Peyer's patch (tissue), 4 donors: Measurements from ENCODE around the gene HEATR3. TPM values are rescaled to one million over a fixed set of nuclear protein-coding genes. Genes with fewer than 3 reads are reported as not detected.

Experiments used
- DNase-seq, 3 donors: peaks; one replicate each; pipeline ENCODE4 v3.0.0-alpha.2; 2017 to 2019
- H3K27ac ChIP-seq, 4 donors: fragments of 200-600 bp; sonication (generic); one replicate each; pipeline ENCODE4 v1.5.1; 2016 to 2019
- H3K27me3 ChIP-seq, 2 donors: fragments of 200-600 bp; sonication (generic); one replicate each; pipeline ENCODE4 v1.5.1; 2019
- H3K36me3 ChIP-seq, 3 donors: fragments of 200-600 bp; sonication (generic); one replicate each; pipeline ENCODE4 v1.5.1; 2016 to 2019
- H3K4me1 ChIP-seq, 4 donors: fragments of 200-600 bp; sonication (generic); one replicate each; pipeline ENCODE4 v1.5.1; 2016 to 2019
- H3K4me3 ChIP-seq, 4 donors: fragments of 200-600 bp; sonication (generic); 1 replicate in 3 of 4; 2 replicates in 1 of 4; pipeline ENCODE4 v1.5.1; 2016 to 2019; ENCODE audit warnings: mild to moderate bottlenecking in 1 of 4
- H3K9me3 ChIP-seq, 4 donors: fragments of 200-600 bp; sonication (generic); one replicate each; pipeline ENCODE4 v1.5.1; 2016 to 2019; ENCODE audit warnings: mild to moderate bottlenecking in 1 of 4
- CTCF ChIP-seq, 6 experiments: fragments of 450-650 bp in 4 of 6; fragments of 200-600 bp in 2 of 6; sonication (generic) in 1 of 6; IDR thresholded peaks; one replicate each; pipeline ENCODE4 v1.5.1; 2017 to 2019; ENCODE audit warnings: antibody characterized with exemption in 6 of 6, mild to moderate bottlenecking in 3 of 6, moderate library complexity in 1 of 6
- POLR2A ChIP-seq, 2 donors: fragments of 450-650 bp; IDR thresholded peaks; one replicate each; pipeline ENCODE4 v1.5.1; 2017; ENCODE audit warnings: antibody characterized with exemption in 2 of 2, mild to moderate bottlenecking in 2 of 2, moderate library complexity in 2 of 2
- total RNA-seq, 4 donors: library from RNA; depleted of rRNA; stranded (reverse); fragments of >200 nt; gene quantifications; one replicate each; pipeline ENCODE4 v1.1.0, GENCODE V29; 2016

Gene HEATR3
- total RNA-seq, 4 donors from 2014 or later, result 22.4 to 39.7 (median 29.6) TPM

GRCh38 chr16:50037662-50038220, 28.0 kb upstream of the HEATR3 start:
- H3K4me1 ChIP-seq, result peaks cover 0 to 15% (median 0%) of the 10 kb centered on the region in 4 donors
- no peak for TF ChIP-seq POLR2A (IDR thresholded peaks at IDR 0.05)
- no peak for TF ChIP-seq CTCF (IDR thresholded peaks at IDR 0.05)
- H3K36me3 ChIP-seq, result peaks cover 0 to 27% (median 0%) of the 10 kb centered on the region in 3 donors
- DNase-seq, result no peak
- H3K9me3 ChIP-seq, result no peaks in the 10 kb centered on the region
- no peaks in the 10 kb centered on the region for H3K27me3 ChIP-seq
- H3K4me3 ChIP-seq, result no peak overlapping the region
- H3K27ac ChIP-seq, result no peak overlapping the region

- Histone ChIP-seq H3K27ac (no peak overlapping the region), H3K4me3 (no peak overlapping the region), H3K27me3 (no peaks in the 10 kb centered on the region), H3K36me3 (peaks cover 0 to 23% (median 0%) of the 10 kb centered on the region in 3 donors), H3K4me1 (peaks cover 0 to 15% (median 0%) of the 10 kb centered on the region in 4 donors), H3K9me3 (no peaks in the 10 kb centered on the region)
- TF ChIP-seq POLR2A (IDR thresholded peaks at IDR 0.05) (no peak), CTCF (IDR thresholded peaks at IDR 0.05) (no peak)
- no peak for DNase-seq
Observed at GRCh38 chr16:50038286-50038685, 27.5 kb upstream of the HEATR3 start.

GRCh38 chr16:50038756-50039529, 26.8 kb upstream of the HEATR3 start:
- DNase-seq, result peak in 1 of 3 donors; percentile 65
- Histone ChIP-seq H3K36me3 (peaks cover 0 to 18% (median 0%) of the 10 kb centered on the region in 3 donors), H3K4me3 (no peak overlapping the region), H3K27me3 (no peaks in the 10 kb centered on the region), H3K4me1 (peaks cover 0 to 15% (median 0%) of the 10 kb centered on the region in 4 donors), H3K9me3 (no peaks in the 10 kb centered on the region), H3K27ac (peak overlapping the region in 1 of 4 donors; percentile 18)
- TF ChIP-seq POLR2A (IDR thresholded peaks at IDR 0.05), result no peak
- no peak for TF ChIP-seq CTCF (IDR thresholded peaks at IDR 0.05)

- H3K36me3 ChIP-seq, result peaks cover 0 to 7% (median 0%) of the 10 kb centered on the region in 3 donors
- TF ChIP-seq POLR2A (IDR thresholded peaks at IDR 0.05) (no peak), CTCF (IDR thresholded peaks at IDR 0.05) (no peak)
- peaks cover 0 to 13% (median 0%) of the 10 kb centered on the region in 4 donors for H3K4me1 ChIP-seq
- H3K4me3 ChIP-seq, result no peak overlapping the region
- H3K27me3 ChIP-seq, result no peaks in the 10 kb centered on the region
- no peaks in the 10 kb centered on the region for H3K9me3 ChIP-seq
- H3K27ac ChIP-seq, result no peak overlapping the region
- DNase-seq, result no peak
Observed at GRCh38 chr16:50040018-50040417, 25.8 kb upstream of the HEATR3 start.

- H3K27me3 ChIP-seq, result no peaks in the 10 kb centered on the region
- no peak for DNase-seq
- no peaks in the 10 kb centered on the region for H3K9me3 ChIP-seq
- H3K36me3 ChIP-seq, result peaks cover 0 to 5% (median 0%) of the 10 kb centered on the region in 3 donors
- no peak overlapping the region for H3K27ac ChIP-seq
- peaks cover 0 to 11% (median 0%) of the 10 kb centered on the region in 4 donors for H3K4me1 ChIP-seq
- no peak overlapping the region for H3K4me3 ChIP-seq
- no peak for TF ChIP-seq CTCF (IDR thresholded peaks at IDR 0.05)
- no peak for TF ChIP-seq POLR2A (IDR thresholded peaks at IDR 0.05)
Observed at GRCh38 chr16:50040710-50041109, 25.1 kb upstream of the HEATR3 start.
